Measurements from ENCODE around the gene GPC6.

GPC6 gene

DNA sequence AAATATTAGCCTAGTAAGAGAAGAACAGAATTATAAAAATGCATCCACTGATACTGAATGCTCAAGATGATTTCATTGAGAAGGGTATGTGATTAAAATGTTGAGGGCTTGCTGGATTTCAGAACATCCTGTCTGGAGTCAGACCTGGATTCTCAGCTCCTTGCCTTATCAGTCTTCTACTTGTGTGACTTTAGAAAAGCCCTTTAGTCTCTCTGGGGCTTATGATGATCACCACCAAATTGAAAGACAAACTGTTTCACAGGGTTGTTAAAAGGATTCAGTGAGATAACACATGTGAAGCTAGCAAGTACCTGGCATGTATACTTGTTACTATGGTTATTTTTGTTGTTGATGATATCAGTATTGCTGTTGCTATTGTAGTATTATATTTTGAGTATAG is 118.4 kb downstream of the GPC6 start:
- H3K4me3 ChIP-seq (ENCODE audit: control insufficient read depth, low read depth, low read length): no peak overlapping the region
- TF ChIP-seq, protein P1, sequence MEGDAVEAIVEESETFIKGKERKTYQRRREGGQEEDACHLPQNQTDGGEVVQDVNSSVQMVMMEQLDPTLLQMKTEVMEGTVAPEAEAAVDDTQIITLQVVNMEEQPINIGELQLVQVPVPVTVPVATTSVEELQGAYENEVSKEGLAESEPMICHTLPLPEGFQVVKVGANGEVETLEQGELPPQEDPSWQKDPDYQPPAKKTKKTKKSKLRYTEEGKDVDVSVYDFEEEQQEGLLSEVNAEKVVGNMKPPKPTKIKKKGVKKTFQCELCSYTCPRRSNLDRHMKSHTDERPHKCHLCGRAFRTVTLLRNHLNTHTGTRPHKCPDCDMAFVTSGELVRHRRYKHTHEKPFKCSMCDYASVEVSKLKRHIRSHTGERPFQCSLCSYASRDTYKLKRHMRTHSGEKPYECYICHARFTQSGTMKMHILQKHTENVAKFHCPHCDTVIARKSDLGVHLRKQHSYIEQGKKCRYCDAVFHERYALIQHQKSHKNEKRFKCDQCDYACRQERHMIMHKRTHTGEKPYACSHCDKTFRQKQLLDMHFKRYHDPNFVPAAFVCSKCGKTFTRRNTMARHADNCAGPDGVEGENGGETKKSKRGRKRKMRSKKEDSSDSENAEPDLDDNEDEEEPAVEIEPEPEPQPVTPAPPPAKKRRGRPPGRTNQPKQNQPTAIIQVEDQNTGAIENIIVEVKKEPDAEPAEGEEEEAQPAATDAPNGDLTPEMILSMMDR (IDR thresholded peaks at IDR 0.05; ENCODE audit: control insufficient read depth, insufficient read depth, low read depth, low read length, missing control alignments): no peak
- no peak for DNase-seq (ENCODE audit: low read depth)

- peak; percentile 39 for DNase-seq (ENCODE audit: low read depth)
- H3K4me3 ChIP-seq (ENCODE audit: control insufficient read depth, low read depth, low read length): no peak overlapping the region
- TF ChIP-seq, protein P1 (IDR thresholded peaks at IDR 0.05; ENCODE audit: control insufficient read depth, insufficient read depth, low read depth, low read length, missing control alignments): no peak
Measured at GRCh38 chr13:93345770-93346169, 119.2 kb downstream of the GPC6 start.

DNA sequence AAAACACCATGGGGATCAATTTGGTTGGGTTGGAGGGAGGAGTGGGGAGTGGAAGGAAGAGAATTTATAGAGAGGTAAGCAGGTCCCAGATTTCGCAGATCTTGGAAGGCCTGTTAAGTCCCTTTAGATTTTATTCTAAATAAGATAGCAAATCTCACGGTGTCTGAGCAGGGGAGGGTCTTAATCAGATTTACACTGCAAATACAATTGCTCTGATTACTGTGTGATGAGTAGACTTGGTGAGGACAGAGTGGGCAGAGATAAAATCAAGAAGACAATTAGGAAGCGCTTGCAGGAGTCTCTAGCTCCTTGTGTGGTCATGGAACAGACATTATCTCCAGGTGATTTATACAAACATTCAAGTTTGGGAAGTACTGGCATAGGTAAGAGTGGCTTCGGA is 126.0 kb downstream of the GPC6 start:
- no peak for DNase-seq (ENCODE audit: low read depth)
- H3K4me3 ChIP-seq (ENCODE audit: control insufficient read depth, low read depth, low read length): no peak overlapping the region
- TF ChIP-seq, protein P1 (IDR thresholded peaks at IDR 0.05; ENCODE audit: control insufficient read depth, insufficient read depth, low read depth, low read length, missing control alignments): no peak

DNA sequence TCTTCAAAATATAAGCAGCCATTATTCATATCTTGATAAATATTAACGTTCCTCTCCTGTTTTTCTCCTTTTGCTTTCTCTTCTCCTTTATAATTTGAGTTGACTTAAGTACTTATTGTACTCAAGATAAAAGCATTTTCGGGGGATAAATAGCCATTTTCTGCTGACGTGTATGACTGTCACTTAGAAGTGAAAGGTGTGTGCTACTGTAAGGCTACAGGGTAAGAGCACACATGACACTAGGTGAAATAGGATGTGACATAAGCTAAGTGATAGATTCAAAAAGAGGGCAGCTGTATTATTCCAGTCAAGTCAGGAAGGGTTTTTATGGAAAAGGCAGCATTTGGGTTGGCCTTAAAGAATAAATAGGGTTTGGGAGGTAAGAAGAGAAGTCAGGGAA is 128.5 kb downstream of the GPC6 start:
- DNase-seq (ENCODE audit: low read depth): no peak

GRCh38 chr13:93356469-93356868 is 129.9 kb downstream of the GPC6 start:
- no peak overlapping the region for H3K4me3 ChIP-seq (ENCODE audit: control insufficient read depth, low read depth, low read length)
- no peak for DNase-seq (ENCODE audit: low read depth)
- TF ChIP-seq, protein P1 (IDR thresholded peaks at IDR 0.05; ENCODE audit: control insufficient read depth, insufficient read depth, low read depth, low read length, missing control alignments): no peak

More for the DNA sequence above, 128.5 kb downstream of the GPC6 start:
- no peak overlapping the region for H3K4me3 ChIP-seq (ENCODE audit: control insufficient read depth, low read depth, low read length)
- TF ChIP-seq, protein P1 (IDR thresholded peaks at IDR 0.05; ENCODE audit: control insufficient read depth, insufficient read depth, low read depth, low read length, missing control alignments): no peak

- H3K4me3 ChIP-seq (ENCODE audit: control insufficient read depth, low read depth, low read length): no peak overlapping the region
- no peak for DNase-seq (ENCODE audit: low read depth)
- TF ChIP-seq, protein P1 (IDR thresholded peaks at IDR 0.05; ENCODE audit: control insufficient read depth, insufficient read depth, low read depth, low read length, missing control alignments): no peak
Measured at GRCh38 chr13:93360021-93360420, 133.4 kb downstream of the GPC6 start.

- H3K4me3 ChIP-seq (ENCODE audit: control insufficient read depth, low read depth, low read length): no peak overlapping the region
- no peak for DNase-seq (ENCODE audit: low read depth)
- TF ChIP-seq, protein P1 (IDR thresholded peaks at IDR 0.05; ENCODE audit: control insufficient read depth, insufficient read depth, low read depth, low read length, missing control alignments): no peak
Measured at GRCh38 chr13:93361703-93362102, 135.1 kb downstream of the GPC6 start.
